H1 (cell line): ENCODE measurements around the gene IQCC. TPM values are rescaled to one million over a fixed set of nuclear protein-coding genes. Genes with fewer than 3 reads are reported as not detected.

Experiments
- CTCF ChIA-PET: fragments of 300-600 bp; sonication (Branson Sonifier 250); formaldehyde crosslinking; loops from one replicate; lab custom pipeline; 2021; ENCODE audit not compliant: partially characterized antibody; lab: Charles Lee
- POLR2A ChIA-PET: fragments of 300-600 bp; sonication (Branson Sonifier 250); formaldehyde crosslinking; loops from one replicate; lab custom pipeline; 2021; ENCODE audit warnings: inconsistent platforms; ENCODE audit not compliant: partially characterized antibody; lab: Charles Lee
- DNase-seq, 2 experiments: peaks; one replicate each; pipeline versions ENCODE4 v3.0.0 to v3.0.0-alpha.2; 2010 to 2022; ENCODE audit warnings: low spot score in 2 of 2, low read depth in 1 of 2, mixed read lengths in 1 of 2
- FAIRE-seq: peaks from 2 replicates; lab custom pipeline; 2011; peaks lifted over from hg19 to GRCh38; lab: Jason Lieb, UNC
- H2AFZ ChIP-seq: 2 replicates; pipeline ENCODE4 v1.8.1; 2012; ENCODE audit warnings: low read length, inconsistent platforms
- H2AK5ac ChIP-seq: 2 replicates; pipeline ENCODE4 v1.6.1; 2013; ENCODE audit warnings: low read depth, low read length
- H2BK120ac ChIP-seq: replicated peaks from 2 replicates; pipeline ENCODE3; 2013; ENCODE audit warnings: low read depth, low read length, inconsistent platforms
- H2BK12ac ChIP-seq: 2 replicates; pipeline ENCODE4 v1.6.1; 2013; ENCODE audit warnings: low read depth, low read length
- H2BK15ac ChIP-seq: 2 replicates; pipeline ENCODE4 v1.6.1; 2013; ENCODE audit warnings: low read length
- H2BK20ac ChIP-seq: 2 replicates; pipeline ENCODE4 v1.6.1; 2013; ENCODE audit warnings: low read length
- H2BK5ac ChIP-seq: 2 replicates; pipeline ENCODE4 v1.6.1; 2013; ENCODE audit warnings: low read depth, low read length
- H3K14ac ChIP-seq: 2 replicates; pipeline ENCODE4 v1.6.1; 2013; ENCODE audit warnings: inconsistent platforms; ENCODE audit not compliant: insufficient read length
- H3K18ac ChIP-seq: 2 replicates; pipeline ENCODE4 v1.6.1; 2013; ENCODE audit warnings: low read length; ENCODE audit errors: extremely low read depth
- H3K23ac ChIP-seq: 2 replicates; pipeline ENCODE4 v1.6.1; 2013; ENCODE audit warnings: inconsistent platforms; ENCODE audit not compliant: insufficient read length
- H3K23me2 ChIP-seq: 2 replicates; pipeline ENCODE4 v1.6.1; 2013; ENCODE audit warnings: low read depth, low read length
- H3K27ac ChIP-seq: 2 replicates; pipeline ENCODE4 v1.6.1; 2011; ENCODE audit warnings: low read depth, low read length, inconsistent platforms
- H3K27me3 ChIP-seq, 4 experiments: replicated peaks in 1 of 4; 1 replicate in 1 of 4; 2 replicates in 3 of 4; pipeline versions ENCODE4 v1.6.1 to v1.8.1; 2011 to 2013; ENCODE audit warnings: low read length in 3 of 4, mild to moderate bottlenecking in 3 of 4, inconsistent platforms in 2 of 4, mixed read lengths in 2 of 4, moderate library complexity in 1 of 4; ENCODE audit not compliant: control insufficient read depth in 3 of 4, insufficient read depth in 3 of 4; ENCODE audit errors: extremely low read depth in 1 of 4
- H3K36me3 ChIP-seq, 4 experiments: 2 replicates each; pipeline versions ENCODE4 v1.6.1 to v1.8.1; 2011 to 2013; ENCODE audit warnings: mild to moderate bottlenecking in 4 of 4, low read length in 3 of 4, moderate library complexity in 2 of 4, control low read depth in 1 of 4, inconsistent platforms in 1 of 4; ENCODE audit not compliant: insufficient read depth in 4 of 4, control insufficient read depth in 2 of 4
- H3K4ac ChIP-seq: replicated peaks from 2 replicates; pipeline ENCODE3; 2013; ENCODE audit warnings: low read length, low read depth, mixed read lengths, inconsistent platforms; ENCODE audit not compliant: insufficient read length
- H3K4me1 ChIP-seq, 4 experiments: replicated peaks in 1 of 4; 1 replicate in 1 of 4; 2 replicates in 3 of 4; pipeline versions ENCODE4 v1.6.1 to v1.8.1; 2011 to 2013; ENCODE audit warnings: low read length in 3 of 4, inconsistent platforms in 2 of 4, mixed read lengths in 1 of 4; ENCODE audit not compliant: insufficient read depth in 4 of 4, control insufficient read depth in 3 of 4
- H3K4me2 ChIP-seq, 2 experiments: 2 replicates each; pipeline versions ENCODE4 v1.6.1 to v1.8.1; 2011 to 2013; ENCODE audit warnings: low read depth in 2 of 2, low read length in 2 of 2, control low read depth in 1 of 2, inconsistent platforms in 1 of 2, mild to moderate bottlenecking in 1 of 2; ENCODE audit not compliant: insufficient read depth in 1 of 2
- H3K4me3 ChIP-seq, 4 experiments: fragments of 200-600, 300-600 bp in 1 of 4; sonication (generic), shearing (Covaris generic), sonication (Bioruptor Twin) in 1 of 4; 2 replicates each; pipeline versions ENCODE4 v1.5.1 to v1.8.1; 2011 to 2016; ENCODE audit warnings: low read length in 4 of 4, low read depth in 3 of 4, control low read depth in 2 of 4, inconsistent platforms in 2 of 4, mild to moderate bottlenecking in 2 of 4, mixed read lengths in 1 of 4, moderate library complexity in 1 of 4; ENCODE audit not compliant: insufficient read depth in 2 of 4; ENCODE audit errors: extremely low read depth in 1 of 4
- H3K56ac ChIP-seq: replicated peaks from 2 replicates; pipeline ENCODE3; 2013; ENCODE audit warnings: low read depth, mild to moderate bottlenecking, mixed read lengths, low read length, inconsistent platforms; ENCODE audit not compliant: insufficient read length
- H3K79me1 ChIP-seq: 2 replicates; pipeline ENCODE4 v1.6.1; 2013; ENCODE audit warnings: low read depth, low read length, control low read depth
- H3K79me2 ChIP-seq, 2 experiments: 2 replicates each; pipeline versions ENCODE4 v1.6.1 to v1.8.1; 2012 to 2013; ENCODE audit warnings: low read length in 2 of 2, mild to moderate bottlenecking in 2 of 2, inconsistent platforms in 1 of 2; ENCODE audit not compliant: insufficient read depth in 2 of 2, control insufficient read depth in 1 of 2
- H3K9ac ChIP-seq, 4 experiments: replicated peaks in 1 of 4; 1 replicate in 1 of 4; 2 replicates in 3 of 4; pipeline versions ENCODE4 v1.6.1 to v1.8.1; 2011 to 2013; ENCODE audit warnings: low read depth in 3 of 4, low read length in 3 of 4, control low read depth in 2 of 4, mild to moderate bottlenecking in 2 of 4, moderate library complexity in 2 of 4, inconsistent platforms in 1 of 4; ENCODE audit errors: extremely low read depth in 1 of 4
- H3K9me3 ChIP-seq, 2 experiments: 2 replicates each; pipeline versions ENCODE4 v1.6.1 to v1.8.1; 2012 to 2013; ENCODE audit warnings: mild to moderate bottlenecking in 2 of 2, moderate library complexity in 2 of 2, control low read depth in 1 of 2, inconsistent platforms in 1 of 2, low read depth in 1 of 2, low read length in 1 of 2, mixed read lengths in 1 of 2; ENCODE audit not compliant: insufficient read depth in 2 of 2
- H4K20me1 ChIP-seq, 2 experiments: replicated peaks in 1 of 2; 2 replicates each; pipeline versions ENCODE3 to v1.8.1; 2011 to 2013; ENCODE audit warnings: inconsistent platforms in 2 of 2, low read length in 2 of 2, mild to moderate bottlenecking in 1 of 2; ENCODE audit not compliant: insufficient read depth in 2 of 2, control insufficient read depth in 1 of 2
- H4K5ac ChIP-seq: 2 replicates; pipeline ENCODE4 v1.6.1; 2013; ENCODE audit warnings: low read length, low read depth, mixed read lengths, inconsistent platforms; ENCODE audit not compliant: insufficient read length
- H4K8ac ChIP-seq: 2 replicates; pipeline ENCODE4 v1.8.0; 2013; ENCODE audit warnings: mild to moderate bottlenecking, moderate library complexity, low read length, inconsistent platforms; ENCODE audit not compliant: insufficient read depth; ENCODE audit errors: extremely low read depth
- H4K91ac ChIP-seq: replicated peaks from 2 replicates; pipeline ENCODE3; 2013; ENCODE audit warnings: low read length, mixed read lengths, inconsistent platforms; ENCODE audit not compliant: insufficient read length
- ATF2 ChIP-seq: IDR thresholded peaks from 2 replicates; pipeline ENCODE4 v1.6.1; 2012; ENCODE audit warnings: low read length, inconsistent platforms
- EP300 ChIP-seq, 2 experiments: IDR thresholded peaks; 1 replicate in 1 of 2; 2 replicates in 1 of 2; pipeline ENCODE4 v1.6.1; 2011 to 2012; ENCODE audit warnings: low read depth in 2 of 2, low read length in 2 of 2, mild to moderate bottlenecking in 2 of 2, borderline replicate concordance in 1 of 2, inconsistent platforms in 1 of 2, moderate library complexity in 1 of 2
- RXRA ChIP-seq: IDR thresholded peaks from 2 replicates; pipeline ENCODE4 v1.6.1; 2011; ENCODE audit warnings: low read depth, mild to moderate bottlenecking, low read length, moderate library complexity; ENCODE audit not compliant: insufficient read depth
- SAP30 ChIP-seq: fragments of 300-600 bp; sonication (generic); IDR thresholded peaks from 2 replicates; pipeline ENCODE4 v1.7.1; 2012; ENCODE audit warnings: low read length, moderate library complexity, mild to moderate bottlenecking, inconsistent platforms; ENCODE audit not compliant: insufficient read depth, insufficient replicate concordance
- SP2 ChIP-seq: IDR thresholded peaks from 2 replicates; pipeline ENCODE4 v1.6.1; 2012; ENCODE audit warnings: mild to moderate bottlenecking, low read length, inconsistent platforms
- WGBS, 2 experiments: shearing (Covaris generic) in 1 of 2; methylation state at CpG; one replicate each; pipeline versions ENCODE4 v1.1.6 to v1.1.7; 2013 to 2015; ENCODE audit warnings: low lambda C conversion rate in 2 of 2, mixed read lengths in 2 of 2, inconsistent platforms in 1 of 2, low coverage in 1 of 2, missing lambda C conversion rate in 1 of 2; ENCODE audit not compliant: insufficient replicate concordance in 2 of 2, insufficient coverage in 1 of 2, insufficient read length in 1 of 2; ENCODE audit errors: extremely low coverage in 1 of 2, missing lambda C conversion rate in 1 of 2; 5-methylcytosine and 5-hydroxymethylcytosine counted together
- polyA plus RNA-seq, 7 experiments: library from polyadenylated mRNA; depleted of rRNA in 3 of 7; stranded (reverse) in 5 of 7; unstranded in 2 of 7; fragments of >200 nt in 5 of 7; fragments of 200-250 nt in 2 of 7; gene quantifications; 1 replicate in 5 of 7; 2 replicates in 1 of 7; 4 replicates in 1 of 7; pipeline versions ENCODE4 v1.2.1 to v1.2.3, GENCODE V29; 2011 to 2013; ENCODE audit warnings: missing spikeins in 2 of 7, mixed read lengths in 2 of 7
- total RNA-seq: library from RNA; stranded (reverse); fragmentation: NEBNext Ultra II Directional; extraction: Animal tissue kit (Norgen Biotek cat#: 25700); gene quantifications from 2 replicates; pipeline ENCODE4 v1.2.1, GENCODE V29; 2021
- TF ChIP-seq, protein P1 (sequence below): IDR thresholded peaks from 2 replicates; pipeline ENCODE4 v1.6.1; 2011; ENCODE audit warnings: low read length, improper control_type of control experiment

Gene IQCC
- total and polyA plus RNA-seq, 2 of the 8 experiments (the other 6 are each of a cell fraction or from before 2014, with no cell fraction given) = 2.5 to 4.2 TPM

- Histone ChIP-seq H3K27me3 (no peaks in the 10 kb centered on the region), H3K9ac (peak overlapping the region in 3 of 4 experiments; percentile 15 to 54 (median 52); a peak in 4 of 7 replicates), H3K4ac (no peak overlapping the region), H3K23ac (no peak overlapping the region), H3K56ac (no peak overlapping the region), H3K4me2 (peak overlapping the region; percentile 65 to 84), H3K14ac (no peak overlapping the region), H4K91ac (no peak overlapping the region), H3K36me3 (peaks cover 6 to 22% (median 15%) of the 10 kb centered on the region in 4 experiments; a peak in 7 of 8 replicates), H3K79me2 (peaks cover 0 to 24% of the 10 kb centered on the region in 2 experiments; a peak in 3 of 4 replicates), H3K4me1 (peaks cover 0 to 7% (median 2%) of the 10 kb centered on the region in 4 experiments; a peak in 3 of 7 replicates), H3K18ac (no peak overlapping the region), H2AK5ac (no peak overlapping the region), H2BK20ac (no peak overlapping the region), H2BK15ac (no peak overlapping the region), H2AFZ (no peak overlapping the region), H2BK5ac (peak overlapping the region; percentile 68; the same call in 1 of the 2 replicates), H3K23me2 (peaks cover 8% of the 10 kb centered on the region; the same call in 1 of the 2 replicates), H4K5ac (no peak overlapping the region), H3K27ac (no peak overlapping the region), H2BK120ac (no peak overlapping the region), H2BK12ac (no peak overlapping the region), H4K8ac (no peak overlapping the region), H3K9me3 (no peaks in the 10 kb centered on the region), H3K4me3 (peak overlapping the region; percentile 66 to 97 (median 88)), H4K20me1 (peaks cover 0 to 4% of the 10 kb centered on the region in 2 experiments), H3K79me1 (peaks cover 2% of the 10 kb centered on the region; the same call in 1 of the 2 replicates)
- FAIRE-seq = no peak
- CTCF ChIA-PET = interaction anchor here (1.0 to 1.9 kb wide), 3 partner anchors 9 to 94 kb away, joined by 3 to 7 read pairs (median 5); partner anchors contain the start of gene DCDC2B
- no peak for DNase-seq
- WGBS, 2 experiments = 10% methylated on average over 13 of the region's 13 CpGs; no CpG with 5 or more reads in 1 of the 2 experiments
- POLR2A ChIA-PET = interaction anchor here (0.6 to 8.0 kb wide), 11 partner anchors 10 to 116 kb away, joined by 3 to 52 read pairs (median 5); partner anchors contain the start of genes DCDC2B and IQCC
- TF ChIP-seq EP300 (IDR thresholded peaks at IDR 0.05; ENCODE audit: borderline replicate concordance in 1 of 2, low read depth in 2 of 2, low read length in 2 of 2) (no peak), ATF2 (no peak), RXRA (no peak), SAP30 (no peak), SP2 (no peak)
- TF ChIP-seq, protein P1, sequence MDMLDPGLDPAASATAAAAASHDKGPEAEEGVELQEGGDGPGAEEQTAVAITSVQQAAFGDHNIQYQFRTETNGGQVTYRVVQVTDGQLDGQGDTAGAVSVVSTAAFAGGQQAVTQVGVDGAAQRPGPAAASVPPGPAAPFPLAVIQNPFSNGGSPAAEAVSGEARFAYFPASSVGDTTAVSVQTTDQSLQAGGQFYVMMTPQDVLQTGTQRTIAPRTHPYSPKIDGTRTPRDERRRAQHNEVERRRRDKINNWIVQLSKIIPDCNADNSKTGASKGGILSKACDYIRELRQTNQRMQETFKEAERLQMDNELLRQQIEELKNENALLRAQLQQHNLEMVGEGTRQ = no peak
Measured at GRCh38 chr1:32221581-32221979, 16.1 kb downstream of the IQCC start.
